HG03460 (cell line): ENCODE results near the gene OR2C3.
A peak's percentile ranks its signal among the peaks of the same experiment; 100 is the strongest.
"Not testable (repeated sequence)": the region's sequence is repeated elsewhere in the genome, so short reads cannot be mapped to it uniquely, and the experiment has no call there.

Source experiments
- ATAC-seq: cut with Tn5 transposase; IDR thresholded peaks from one replicate; pipeline ENCODE4 v1.9.1; 2021; ENCODE audit not compliant: unreplicated experiment

OR2C3 gene

DNA sequence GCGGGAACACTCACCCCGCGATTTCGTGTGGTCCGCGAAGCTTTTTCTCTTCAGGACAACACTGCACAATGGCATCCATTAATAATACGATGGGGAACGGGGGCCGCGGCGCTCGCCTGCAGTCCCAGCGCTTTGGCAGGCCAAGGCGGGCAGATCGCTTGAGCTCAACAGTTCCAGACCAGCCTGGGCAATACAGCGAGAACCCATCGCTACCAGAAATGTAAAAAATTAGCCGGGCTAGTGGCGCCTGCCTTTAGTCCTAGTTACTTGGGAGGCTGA is 17.7 kb downstream of the OR2C3 start:
- no peak for ATAC-seq

DNA sequence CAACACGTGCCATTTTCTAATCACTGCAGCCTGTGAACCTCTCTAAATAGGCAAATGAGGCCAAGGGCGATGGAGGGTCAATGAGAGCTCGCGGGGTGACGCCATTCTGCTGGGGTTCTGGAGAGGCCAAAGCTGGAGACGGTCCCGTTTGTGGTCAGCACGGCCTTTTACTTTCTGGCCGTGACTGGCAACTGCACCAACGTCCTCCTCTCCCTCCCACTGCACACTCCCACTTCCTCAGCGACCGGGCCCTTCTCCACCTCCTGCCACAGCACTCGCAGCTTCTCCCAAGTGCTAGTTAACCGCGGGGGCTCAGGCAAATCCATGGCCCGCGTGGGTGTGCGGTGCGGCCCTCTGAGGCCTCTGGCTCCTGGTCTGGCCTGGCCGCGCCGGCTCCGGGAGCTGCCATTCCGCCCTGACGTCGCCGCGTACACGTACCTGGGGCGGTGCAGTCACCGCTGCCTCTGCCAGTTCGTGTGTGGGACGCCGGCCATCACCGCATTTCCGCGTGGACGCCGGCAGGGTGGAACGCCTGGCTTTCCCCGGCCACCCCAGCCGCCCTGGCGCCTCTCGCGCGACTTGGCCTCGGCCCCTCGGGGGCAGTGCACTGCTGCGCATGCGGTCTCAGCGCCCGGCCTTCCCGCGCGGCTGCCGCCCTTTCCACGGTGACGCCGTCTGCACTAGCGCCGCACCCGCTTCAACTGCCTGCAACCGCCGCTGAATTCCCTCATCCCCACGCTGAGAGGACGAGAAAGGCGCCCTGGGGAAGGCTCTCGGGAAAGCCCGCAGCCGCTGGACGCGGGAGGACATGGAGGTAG is 18.2 kb downstream of the OR2C3 start:
- no peak for ATAC-seq

DNA sequence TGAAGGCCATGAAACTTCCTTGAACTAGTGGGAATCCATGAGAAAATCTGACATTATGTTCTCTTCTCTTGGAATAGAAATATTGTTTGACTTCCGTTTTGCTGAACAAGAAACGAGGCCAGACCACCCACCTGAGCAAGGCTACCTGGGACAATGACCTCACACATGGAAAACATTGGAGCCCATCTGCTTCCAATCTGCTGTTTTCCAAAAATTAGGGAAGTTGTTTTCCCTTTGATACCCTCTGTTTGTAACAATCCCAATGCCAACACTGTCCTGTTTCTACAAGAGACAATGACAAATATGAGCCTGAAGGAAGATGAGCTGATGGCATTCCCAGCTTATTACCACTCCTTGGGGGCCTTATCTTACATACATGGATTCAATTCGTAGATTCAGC is 29.4 kb downstream of the OR2C3 start:
- ATAC-seq = no peak

DNA sequence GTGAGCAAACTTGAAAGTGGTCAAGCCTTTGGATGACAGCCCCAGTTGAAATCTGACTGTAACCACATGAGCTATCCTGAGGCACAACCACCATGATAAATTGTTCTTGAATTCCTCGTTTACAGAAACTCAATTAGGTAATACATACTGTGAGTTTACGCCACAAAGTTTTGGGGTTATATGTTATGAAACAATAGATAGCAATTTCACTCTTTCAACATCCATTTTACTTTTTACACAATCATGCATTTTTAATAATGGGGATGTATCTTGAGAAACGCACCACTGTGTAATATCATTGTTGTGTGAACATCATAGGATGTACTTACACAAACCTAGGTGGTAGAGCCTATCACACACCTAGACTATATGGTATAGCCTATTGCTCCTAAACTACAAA is 35.4 kb downstream of the OR2C3 start:
- ATAC-seq = no peak

DNA sequence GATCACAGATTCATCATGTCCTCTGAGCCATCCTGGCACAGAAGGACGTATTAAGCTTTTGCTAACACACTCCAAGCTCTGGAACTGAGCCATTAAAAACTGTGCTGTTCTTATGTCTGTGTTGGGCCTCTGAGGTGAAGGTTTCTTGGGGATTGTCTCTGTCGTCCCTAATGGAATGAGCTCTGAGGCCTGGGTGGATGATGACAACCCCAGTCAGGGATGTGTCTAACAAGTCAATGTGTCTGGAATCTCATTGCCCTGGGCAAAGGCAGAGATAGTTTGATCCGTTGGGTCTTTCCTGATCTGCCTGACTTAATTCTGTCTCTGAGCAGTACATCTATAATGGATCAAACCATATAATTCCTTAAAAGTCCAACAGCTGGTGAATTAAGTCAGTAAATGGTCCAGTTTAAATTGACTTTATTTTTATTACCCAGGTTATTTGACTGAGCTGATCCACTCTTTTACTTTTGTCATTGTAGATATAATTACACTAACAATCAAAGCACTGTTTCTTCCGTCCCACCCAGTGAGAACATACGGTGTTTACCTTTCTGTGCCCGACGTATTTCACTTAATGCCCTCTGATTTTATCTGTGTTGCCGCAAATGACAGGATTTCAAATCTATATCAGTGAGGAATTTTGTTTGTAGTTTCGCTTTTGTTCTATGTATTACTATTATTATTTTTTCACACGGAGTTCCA is 39.5 kb downstream of the OR2C3 start:
- no peak for ATAC-seq

DNA sequence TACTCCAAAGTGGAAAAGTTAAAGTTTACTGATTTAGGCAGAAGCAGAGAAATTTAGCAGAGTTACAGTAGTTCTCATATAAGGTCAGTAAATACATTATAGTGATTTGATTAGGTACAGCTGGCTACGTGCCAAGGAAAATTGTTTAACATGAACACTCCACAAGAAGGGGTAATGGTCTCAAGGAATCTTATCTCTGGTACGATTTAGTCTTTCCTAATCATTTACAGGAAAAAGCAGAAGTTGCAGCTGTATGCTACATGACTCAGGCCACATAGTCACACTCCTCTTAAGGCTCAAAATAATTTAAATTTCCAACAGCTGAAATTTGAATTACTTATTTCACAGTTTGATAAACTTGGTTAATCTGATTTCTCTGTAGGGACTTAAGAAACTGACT is 41.5 kb downstream of the OR2C3 start:
- peak; percentile 82 for ATAC-seq

DNA sequence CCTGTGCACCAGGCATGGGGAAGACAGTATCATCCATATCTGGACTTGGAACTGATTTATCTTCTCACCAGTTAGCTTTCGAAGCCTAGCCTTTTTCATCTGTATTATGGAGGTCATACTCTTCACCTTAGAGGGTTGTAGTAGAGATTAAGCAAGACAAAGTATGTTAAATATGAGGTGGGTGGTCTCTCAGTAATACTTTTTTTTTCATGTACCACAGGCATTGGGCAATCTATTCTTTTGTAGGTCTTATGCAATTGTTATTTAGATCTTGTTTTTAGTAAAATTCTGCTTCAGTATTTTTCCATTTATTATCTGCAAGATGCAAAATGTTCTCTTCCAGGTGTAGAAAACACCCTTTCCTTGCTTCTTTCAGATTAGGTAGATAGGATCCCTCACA is 43.1 kb downstream of the OR2C3 start:
- ATAC-seq = no peak

DNA sequence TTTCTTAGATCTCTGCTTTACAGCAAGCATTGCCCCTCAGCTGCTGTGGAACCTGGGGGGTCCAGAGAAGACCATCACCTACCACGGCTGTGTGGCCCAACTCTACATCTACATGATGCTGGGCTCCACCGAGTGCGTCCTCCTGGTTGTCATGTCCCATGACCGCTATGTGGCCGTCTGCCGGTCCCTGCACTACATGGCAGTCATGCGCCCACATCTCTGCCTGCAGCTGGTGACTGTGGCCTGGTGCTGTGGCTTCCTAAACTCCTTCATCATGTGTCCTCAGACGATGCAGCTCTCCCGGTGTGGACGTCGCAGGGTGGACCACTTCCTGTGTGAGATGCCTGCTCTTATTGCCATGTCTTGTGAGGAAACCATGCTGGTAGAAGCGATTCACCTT is 44.9 kb downstream of the OR2C3 start:
- ATAC-seq = no peak

DNA sequence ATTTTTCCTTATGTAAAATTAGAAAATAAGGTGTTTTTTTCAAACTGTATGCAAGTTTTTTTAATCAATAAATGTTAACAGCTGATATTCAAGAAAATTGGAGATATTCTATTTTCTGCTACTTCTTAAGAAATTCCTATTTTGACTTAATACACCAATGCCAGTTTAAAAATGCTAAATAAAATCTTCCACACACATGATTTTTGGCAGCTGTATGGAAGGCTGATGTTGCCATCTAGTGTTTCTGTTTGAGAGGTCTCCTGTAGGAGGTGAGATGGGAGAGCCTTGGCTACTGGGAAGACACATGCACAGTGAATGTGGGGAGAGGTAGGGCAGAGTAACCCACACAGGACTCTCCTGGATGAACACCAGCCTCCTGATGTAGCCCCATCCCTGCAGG is 49.2 kb downstream of the OR2C3 start:
- no peak for ATAC-seq

DNA sequence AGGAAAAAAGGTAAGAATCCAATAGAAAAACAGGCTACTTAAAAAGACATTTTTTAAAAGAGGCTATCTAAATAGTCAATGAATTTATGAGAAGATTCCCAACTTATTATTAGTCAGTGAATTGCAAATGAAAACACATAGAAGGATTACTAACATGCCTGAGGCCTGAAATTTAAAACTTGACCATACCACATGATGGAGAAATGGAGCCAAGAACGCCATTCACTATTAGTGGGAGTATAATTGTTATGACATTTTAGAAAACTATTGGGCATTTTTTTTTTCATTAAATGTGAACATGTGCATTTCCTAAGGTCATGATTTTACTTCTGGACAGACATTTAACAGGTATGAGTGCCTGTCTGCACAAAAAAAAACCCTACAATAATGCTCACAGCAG is 53.5 kb downstream of the OR2C3 start:
- no peak for ATAC-seq

DNA sequence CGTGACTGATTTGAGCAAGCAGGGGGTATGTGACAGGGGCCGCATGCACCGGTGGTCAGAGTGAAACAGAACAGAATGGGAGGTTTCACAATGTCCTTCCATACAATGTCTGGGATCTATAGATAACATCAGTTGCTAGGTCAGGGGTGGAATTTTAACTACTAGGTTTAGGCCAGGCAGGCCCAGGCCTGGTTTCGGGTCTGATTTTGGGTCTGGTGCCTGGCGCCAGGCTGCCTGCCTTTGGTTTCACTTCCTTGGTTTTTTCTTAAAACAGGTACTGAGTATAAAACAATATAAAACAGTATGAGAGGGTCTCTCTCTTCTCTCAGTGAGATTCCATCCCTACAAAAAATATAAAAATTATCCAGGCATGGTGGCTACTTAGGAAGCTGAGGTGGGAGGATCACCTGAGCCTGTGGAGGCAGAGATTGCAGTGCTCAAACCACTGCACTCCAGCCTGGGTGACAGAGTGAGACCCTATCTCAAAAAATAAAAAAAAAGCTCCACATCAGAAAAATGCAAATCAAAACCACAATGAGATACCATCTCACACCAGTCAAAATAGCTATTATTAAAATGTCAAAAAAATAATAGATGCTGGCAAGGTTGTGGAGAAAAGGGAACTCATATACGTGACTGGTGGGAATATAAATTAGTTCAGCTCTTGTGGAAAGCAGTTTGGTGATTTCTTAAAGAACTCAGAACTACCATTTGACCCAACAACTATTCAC is 59.7 kb downstream of the OR2C3 start:
- not testable (repeated sequence) for ATAC-seq

DNA sequence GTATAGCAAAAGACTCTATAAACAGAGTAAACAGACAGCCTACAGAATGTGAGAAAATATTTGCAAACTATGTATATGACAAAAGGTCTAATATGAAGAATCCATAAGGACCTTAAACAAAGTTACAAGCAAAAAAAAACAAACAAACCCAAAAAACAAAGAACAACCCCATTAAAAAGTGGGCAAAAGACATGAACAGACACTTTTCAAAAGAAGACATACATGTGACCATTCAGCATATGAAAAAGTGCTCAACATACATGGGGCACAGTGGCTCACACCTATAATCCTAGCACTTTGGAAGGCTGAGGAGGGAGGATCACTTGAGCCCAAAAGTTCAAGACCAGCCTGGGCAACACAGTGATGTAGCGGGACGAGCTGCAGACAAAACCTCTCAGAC is 60.4 kb downstream of the OR2C3 start:
- ATAC-seq = no peak
